ENCODE data around the gene MIP.
"Not testable (repeated sequence)": the region's sequence is repeated elsewhere in the genome, so short reads cannot be mapped to it uniquely, and the experiment has no call there.

- TF ChIP-seq PBX3 (CRISPR knock-in tag; IDR thresholded peaks at IDR 0.05); ZBTB11 (tag by site-specific recombination; conservative IDR thresholded peaks at IDR 0.05; ENCODE audit: low read depth); ZNF10 (tag by site-specific recombination; IDR thresholded peaks at IDR 0.05); ZNF670 (tag by site-specific recombination; IDR thresholded peaks at IDR 0.05; ENCODE audit: low read depth); ZNF302 (tag by site-specific recombination; IDR thresholded peaks at IDR 0.05; ENCODE audit: low read depth); PRDM10 (tag by site-specific recombination; IDR thresholded peaks at IDR 0.05); TCF7L2 (IDR thresholded peaks at IDR 0.05; ENCODE audit: borderline replicate concordance, low read depth, low read length); ZNF530 (tag by site-specific recombination; IDR thresholded peaks at IDR 0.05; ENCODE audit: low read depth); CTCF (tag by site-specific recombination; IDR thresholded peaks at IDR 0.05); SP2 (tag by site-specific recombination; IDR thresholded peaks at IDR 0.05); GLI4 (tag by site-specific recombination; IDR thresholded peaks at IDR 0.05); ZBTB49 (tag by site-specific recombination; IDR thresholded peaks at IDR 0.05; ENCODE audit: low read depth); ZNF513 (tag by site-specific recombination; IDR thresholded peaks at IDR 0.05): not testable (repeated sequence)
Observed at GRCh38 chr12:56496704-56497103, 42.2 kb upstream of the MIP start.
